ENCODE data around the gene ZBTB40. TPM values are rescaled to one million over a fixed set of nuclear protein-coding genes. Genes with fewer than 3 reads are reported as not detected.

Gene ZBTB40
- total and polyA plus RNA-seq, 8 donors = 2.1 to 39.3 (median 14.0) TPM

DNA sequence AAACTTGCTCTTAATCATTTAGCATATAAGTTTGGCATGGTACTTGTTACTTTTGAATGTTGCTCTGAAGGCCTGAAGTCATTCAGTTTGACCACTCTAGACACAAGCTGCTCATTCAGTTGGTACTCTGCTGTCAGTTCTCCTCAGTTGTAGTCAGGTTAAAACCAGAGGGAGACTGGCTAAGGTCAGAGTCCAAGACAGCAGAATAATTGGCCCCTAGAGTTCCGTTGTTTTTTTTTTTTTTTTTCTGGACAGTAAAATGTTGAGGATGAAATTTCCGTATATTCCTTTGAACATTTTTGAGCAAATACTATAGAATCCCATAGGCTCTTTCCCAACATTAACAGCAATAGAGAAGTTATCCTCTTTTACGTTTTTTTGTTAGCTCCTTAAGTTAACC, 9.4 kb downstream of the ZBTB40 start:
- Histone ChIP-seq H3K27ac (no peak overlapping the region), H3K36me3 (no peaks in the 10 kb centered on the region), H3K4me1 (peaks cover 0 to 37% (median 11%) of the 10 kb centered on the region in 4 donors), H3K27me3 (no peaks in the 10 kb centered on the region), H3K4me3 (no peak overlapping the region), H3K9me3 (peaks cover 0 to 8% (median 2%) of the 10 kb centered on the region in 4 donors)
- TF ChIP-seq POLR2A (IDR thresholded peaks at IDR 0.05) = no peak
- 82 to 91% (median 83%) methylated on average over 3 of the region's 3 CpGs for WGBS, 5 donors
- intact Hi-C loops (cut with DNase I; ENCODE audit: low total_unique reads) = no loop called here
- no peak for DNase-seq

- H3K4me3 ChIP-seq = no peak overlapping the region
- peaks cover 0 to 28% (median 7%) of the 10 kb centered on the region in 4 donors for H3K4me1 ChIP-seq
- H3K36me3 ChIP-seq = no peaks in the 10 kb centered on the region
- WGBS, 5 donors = 91 to 95% (median 92%) methylated on average over 6 of the region's 6 CpGs
- H3K9me3 ChIP-seq = peaks cover 0 to 8% (median 2%) of the 10 kb centered on the region in 4 donors
- no peaks in the 10 kb centered on the region for H3K27me3 ChIP-seq
- H3K27ac ChIP-seq = no peak overlapping the region
- no peak for TF ChIP-seq POLR2A (IDR thresholded peaks at IDR 0.05)
- no peak for TF ChIP-seq POLR2AphosphoS5 (IDR thresholded peaks at IDR 0.05)
- TF ChIP-seq, protein P1, sequence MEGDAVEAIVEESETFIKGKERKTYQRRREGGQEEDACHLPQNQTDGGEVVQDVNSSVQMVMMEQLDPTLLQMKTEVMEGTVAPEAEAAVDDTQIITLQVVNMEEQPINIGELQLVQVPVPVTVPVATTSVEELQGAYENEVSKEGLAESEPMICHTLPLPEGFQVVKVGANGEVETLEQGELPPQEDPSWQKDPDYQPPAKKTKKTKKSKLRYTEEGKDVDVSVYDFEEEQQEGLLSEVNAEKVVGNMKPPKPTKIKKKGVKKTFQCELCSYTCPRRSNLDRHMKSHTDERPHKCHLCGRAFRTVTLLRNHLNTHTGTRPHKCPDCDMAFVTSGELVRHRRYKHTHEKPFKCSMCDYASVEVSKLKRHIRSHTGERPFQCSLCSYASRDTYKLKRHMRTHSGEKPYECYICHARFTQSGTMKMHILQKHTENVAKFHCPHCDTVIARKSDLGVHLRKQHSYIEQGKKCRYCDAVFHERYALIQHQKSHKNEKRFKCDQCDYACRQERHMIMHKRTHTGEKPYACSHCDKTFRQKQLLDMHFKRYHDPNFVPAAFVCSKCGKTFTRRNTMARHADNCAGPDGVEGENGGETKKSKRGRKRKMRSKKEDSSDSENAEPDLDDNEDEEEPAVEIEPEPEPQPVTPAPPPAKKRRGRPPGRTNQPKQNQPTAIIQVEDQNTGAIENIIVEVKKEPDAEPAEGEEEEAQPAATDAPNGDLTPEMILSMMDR (IDR thresholded peaks at IDR 0.05) = no peak
- no peak for TF ChIP-seq EP300 (IDR thresholded peaks at IDR 0.05)
- intact Hi-C loops (cut with DNase I; ENCODE audit: low total_unique reads) = no loop called here
- DNase-seq = no peak
Observed at GRCh38 chr1:22461678-22462527, 10.3 kb downstream of the ZBTB40 start.

DNA sequence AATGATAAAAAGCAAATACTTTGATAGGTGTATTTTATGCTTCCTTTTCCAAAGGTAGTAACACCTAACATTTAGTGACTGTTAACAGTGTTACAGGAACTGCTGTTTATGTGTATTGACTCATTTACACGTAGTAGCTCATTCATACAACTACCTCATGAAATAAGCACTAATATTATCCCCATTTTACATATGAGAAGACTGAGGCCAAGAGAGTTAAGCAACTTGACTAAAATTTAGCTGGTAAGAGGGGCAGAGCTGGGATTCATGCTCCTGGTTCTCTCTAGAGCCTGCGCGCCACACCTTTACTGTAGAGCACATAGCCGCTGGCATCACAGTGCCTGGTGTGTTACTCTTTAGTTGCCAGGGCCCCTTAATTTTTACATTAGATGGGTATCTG, 11.3 kb downstream of the ZBTB40 start:
- Histone ChIP-seq H3K4me1 (peaks cover 0 to 18% (median 2%) of the 10 kb centered on the region in 4 donors), H3K4me3 (no peak overlapping the region), H3K27me3 (no peaks in the 10 kb centered on the region), H3K9me3 (peaks cover 0 to 8% (median 2%) of the 10 kb centered on the region in 4 donors), H3K36me3 (no peaks in the 10 kb centered on the region), H3K27ac (no peak overlapping the region)
- TF ChIP-seq POLR2A (IDR thresholded peaks at IDR 0.05) (no peak), POLR2AphosphoS5 (IDR thresholded peaks at IDR 0.05) (no peak), EP300 (IDR thresholded peaks at IDR 0.05) (no peak)
- TF ChIP-seq, protein P1 (IDR thresholded peaks at IDR 0.05) = no peak
- 92 to 96% (median 93%) methylated on average over 4 of the region's 4 CpGs for WGBS, 5 donors
- no peak for DNase-seq
- intact Hi-C loops (cut with DNase I; ENCODE audit: low total_unique reads) = no loop called here

DNA sequence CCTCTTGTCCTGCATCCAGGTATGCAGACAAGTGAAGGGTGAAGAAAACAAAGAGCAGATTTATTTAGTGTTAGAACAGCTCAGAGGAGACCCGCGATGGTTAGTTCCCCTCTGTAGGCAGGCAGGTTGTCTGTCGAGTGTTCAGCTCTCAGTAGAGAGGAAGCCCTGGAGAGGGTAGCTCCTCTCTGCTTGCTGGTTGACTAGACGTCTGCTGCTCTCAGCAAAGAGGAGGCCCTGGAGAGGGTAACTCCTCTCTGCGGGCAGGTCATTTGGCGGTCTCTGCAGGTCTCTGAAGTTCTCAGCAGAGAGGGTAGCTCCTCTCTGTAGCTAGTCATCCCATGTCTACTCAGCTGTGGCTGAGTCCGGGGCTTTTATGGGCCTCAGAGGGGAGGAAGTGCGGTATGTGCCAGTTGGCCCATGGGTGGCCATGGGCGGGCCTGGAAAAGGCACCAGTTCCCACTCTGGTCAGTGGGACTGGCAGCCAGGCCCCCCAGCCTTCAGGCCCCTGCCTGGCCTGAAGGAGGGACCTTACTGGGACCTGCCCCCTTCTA, 13.4 kb downstream of the ZBTB40 start:
- no peaks in the 10 kb centered on the region for H3K27me3 ChIP-seq
- peaks cover 0 to 8% (median 2%) of the 10 kb centered on the region in 4 donors for H3K9me3 ChIP-seq
- TF ChIP-seq POLR2A (IDR thresholded peaks at IDR 0.05) = no peak
- TF ChIP-seq, protein P1 (IDR thresholded peaks at IDR 0.05) = no peak
- no peak for TF ChIP-seq POLR2AphosphoS5 (IDR thresholded peaks at IDR 0.05)
- no peak for TF ChIP-seq EP300 (IDR thresholded peaks at IDR 0.05)
- no peak overlapping the region for H3K27ac ChIP-seq
- no peaks in the 10 kb centered on the region for H3K36me3 ChIP-seq
- H3K4me1 ChIP-seq = peaks cover 6 to 21% (median 8%) of the 10 kb centered on the region in 4 donors
- no peak for DNase-seq
- WGBS, 5 donors = 89 to 99% (median 97%) methylated on average over 9 of the region's 9 CpGs
- H3K4me3 ChIP-seq = no peak overlapping the region
- intact Hi-C loops (cut with DNase I; ENCODE audit: low total_unique reads) = no loop called here
